Measurements from ENCODE around the gene MAML2.

The MAML2 gene

GRCh38 chr11:96072592-96072991 is 270.4 kb downstream of the MAML2 start:
- DNase-seq (ENCODE audit: low read depth in 3 of 3), result no peak

- DNase-seq (ENCODE audit: low read depth in 3 of 3), result no peak
These were observed 272.5 kb downstream of the MAML2 start for GRCh38 chr11:96070453-96070852.

DNA sequence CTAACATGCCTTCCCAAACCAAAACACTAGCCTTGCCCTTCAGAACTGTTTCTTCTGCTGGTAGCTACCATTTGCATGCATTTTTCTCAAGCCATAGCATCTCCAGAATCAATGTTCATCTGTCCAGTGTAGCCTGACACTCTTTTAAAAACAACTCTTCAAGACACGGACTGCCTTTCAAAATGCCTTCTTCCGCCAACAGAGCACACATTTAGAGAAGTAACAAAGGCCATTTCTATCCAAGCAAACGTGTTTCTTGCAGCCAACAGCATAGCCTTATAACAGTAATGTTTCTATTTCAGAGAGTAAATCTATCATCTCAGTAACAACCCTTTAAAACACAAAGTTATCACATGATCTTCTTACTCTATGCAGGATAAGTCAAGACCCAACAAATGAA is 275.8 kb downstream of the MAML2 start:
- no peak for DNase-seq (ENCODE audit: low read depth in 3 of 3)

DNA sequence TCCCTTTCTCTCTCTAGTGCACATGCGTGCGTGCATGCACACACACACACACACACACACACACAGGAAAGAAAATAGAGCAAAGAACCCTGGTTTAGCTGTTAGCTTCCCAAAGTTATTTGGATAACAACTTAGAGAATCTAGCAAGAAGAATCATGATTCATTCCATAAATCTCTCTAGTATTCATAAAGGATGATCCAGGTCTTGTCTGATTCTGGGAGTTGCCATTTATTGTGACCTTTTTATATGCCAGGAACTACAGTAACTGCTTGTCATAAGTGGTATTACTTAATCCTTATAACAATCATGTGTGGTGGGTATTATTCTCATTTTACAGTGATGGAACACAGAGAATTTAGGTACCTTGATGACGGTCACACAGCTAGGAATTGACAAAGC is 277.6 kb downstream of the MAML2 start:
- DNase-seq (ENCODE audit: low read depth in 3 of 3), result no peak

- DNase-seq (ENCODE audit: low read depth in 3 of 3), result no peak
These were observed 279.1 kb downstream of the MAML2 start for GRCh38 chr11:96063886-96064285.

DNA sequence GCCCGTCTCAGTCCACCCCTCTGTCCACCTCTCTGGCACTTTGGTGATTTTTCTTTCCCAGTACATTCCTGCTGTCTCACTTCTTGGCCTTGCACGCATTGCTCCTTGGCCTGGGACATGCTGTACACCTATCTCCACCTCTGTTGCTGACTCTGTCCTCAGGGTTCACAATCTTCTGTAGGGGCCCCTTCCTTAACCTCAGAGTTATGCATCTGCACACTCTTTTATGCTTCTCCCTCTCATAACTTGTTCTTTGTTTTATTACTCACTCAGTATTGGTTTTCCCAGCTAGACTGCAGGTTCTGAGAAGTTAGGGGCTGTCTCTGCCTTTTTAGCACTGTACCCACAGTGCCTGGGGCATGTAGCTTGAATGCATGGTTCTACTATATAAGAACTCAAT is 279.9 kb downstream of the MAML2 start:
- no peak for DNase-seq (ENCODE audit: low read depth in 3 of 3)

GRCh38 chr11:96062134-96062533 is 280.9 kb downstream of the MAML2 start:
- DNase-seq (ENCODE audit: low read depth in 3 of 3), result no peak

DNA sequence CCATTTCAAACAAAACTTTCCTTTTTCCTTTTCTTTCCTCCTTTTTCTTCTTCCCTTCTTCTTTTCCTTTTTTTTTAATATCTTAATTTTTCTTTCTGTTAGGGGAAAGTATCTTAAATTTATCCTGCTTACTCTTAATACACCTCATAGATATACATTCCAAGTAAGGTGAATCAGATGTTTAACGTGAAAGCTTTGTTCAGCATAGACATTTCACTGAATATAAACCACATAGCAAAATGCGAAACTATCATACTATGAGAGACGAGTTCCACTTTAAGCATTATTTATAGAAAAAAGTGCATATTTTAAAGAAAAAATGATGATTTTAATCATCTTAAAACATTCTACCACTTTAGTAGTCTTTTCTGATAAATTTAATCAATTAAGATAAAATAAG is 281.3 kb downstream of the MAML2 start:
- DNase-seq (ENCODE audit: low read depth in 3 of 3), result no peak

GRCh38 chr11:96061069-96061468 is 281.9 kb downstream of the MAML2 start:
- DNase-seq (ENCODE audit: low read depth in 3 of 3), result no peak

GRCh38 chr11:96057502-96057901 is 285.5 kb downstream of the MAML2 start:
- DNase-seq (ENCODE audit: low read depth in 3 of 3), result no peak

DNA sequence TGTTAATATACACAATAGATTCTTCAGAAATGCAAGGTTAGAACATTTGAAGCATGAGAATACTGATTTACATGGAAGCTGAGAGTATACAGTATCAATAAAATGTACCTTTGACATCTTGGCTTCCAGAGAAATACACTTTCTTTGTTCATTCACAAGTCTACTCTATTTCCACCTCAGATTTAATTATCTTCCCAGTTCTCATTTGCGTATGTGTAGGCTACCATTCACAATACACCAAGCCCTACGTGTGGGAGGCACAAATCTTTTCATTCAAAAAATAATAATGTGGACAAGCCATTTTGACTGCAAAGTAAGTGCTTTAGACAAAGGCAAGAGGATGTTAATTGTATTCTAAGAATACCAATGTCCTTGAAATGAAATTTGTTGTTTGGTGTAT is 286.4 kb downstream of the MAML2 start:
- no peak for DNase-seq (ENCODE audit: low read depth in 3 of 3)

GRCh38 chr11:96055706-96056387 is 287.1 kb downstream of the MAML2 start:
- peak in 1 of 3 experiments; percentile 39 for DNase-seq (ENCODE audit: low read depth in 3 of 3)

DNA sequence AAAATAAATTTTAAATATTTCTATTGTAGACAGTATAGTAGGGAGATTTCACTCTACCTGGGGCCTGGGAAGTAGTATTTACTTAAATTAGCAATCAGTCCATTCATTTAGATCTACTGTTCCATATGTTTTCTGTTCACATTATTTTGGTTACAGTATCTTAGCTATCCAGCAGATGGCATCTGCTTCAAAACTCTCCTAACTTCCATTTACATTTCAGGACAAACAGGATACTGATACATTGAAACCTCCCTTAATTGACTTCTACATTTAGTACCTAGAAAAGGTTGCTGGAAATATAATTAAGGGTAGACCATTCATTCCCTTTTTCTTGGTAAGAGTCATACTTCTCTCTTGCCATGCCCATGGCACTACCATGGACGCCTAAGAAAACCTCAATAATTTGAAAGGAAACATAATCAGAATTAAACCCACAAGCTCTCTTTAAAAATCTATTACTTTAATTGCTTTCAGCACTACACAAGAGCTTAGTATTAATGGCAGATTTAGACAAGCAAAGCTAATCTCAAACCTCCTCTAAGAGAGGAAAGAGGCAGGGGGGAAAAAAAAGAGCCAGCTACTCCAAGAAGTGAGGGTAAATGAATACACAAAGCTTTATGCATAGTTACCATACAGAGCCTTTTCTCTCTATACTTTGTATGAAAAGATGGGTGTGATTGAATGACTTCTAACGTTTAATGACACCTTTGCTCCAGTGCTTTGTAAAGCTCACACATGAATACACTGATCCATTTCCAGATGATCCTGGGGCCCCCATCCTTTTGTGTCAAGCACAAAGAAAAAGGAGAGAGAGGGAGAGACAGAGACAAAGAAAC is 287.9 kb downstream of the MAML2 start:
- DNase-seq (ENCODE audit: low read depth in 3 of 3), result no peak

DNA sequence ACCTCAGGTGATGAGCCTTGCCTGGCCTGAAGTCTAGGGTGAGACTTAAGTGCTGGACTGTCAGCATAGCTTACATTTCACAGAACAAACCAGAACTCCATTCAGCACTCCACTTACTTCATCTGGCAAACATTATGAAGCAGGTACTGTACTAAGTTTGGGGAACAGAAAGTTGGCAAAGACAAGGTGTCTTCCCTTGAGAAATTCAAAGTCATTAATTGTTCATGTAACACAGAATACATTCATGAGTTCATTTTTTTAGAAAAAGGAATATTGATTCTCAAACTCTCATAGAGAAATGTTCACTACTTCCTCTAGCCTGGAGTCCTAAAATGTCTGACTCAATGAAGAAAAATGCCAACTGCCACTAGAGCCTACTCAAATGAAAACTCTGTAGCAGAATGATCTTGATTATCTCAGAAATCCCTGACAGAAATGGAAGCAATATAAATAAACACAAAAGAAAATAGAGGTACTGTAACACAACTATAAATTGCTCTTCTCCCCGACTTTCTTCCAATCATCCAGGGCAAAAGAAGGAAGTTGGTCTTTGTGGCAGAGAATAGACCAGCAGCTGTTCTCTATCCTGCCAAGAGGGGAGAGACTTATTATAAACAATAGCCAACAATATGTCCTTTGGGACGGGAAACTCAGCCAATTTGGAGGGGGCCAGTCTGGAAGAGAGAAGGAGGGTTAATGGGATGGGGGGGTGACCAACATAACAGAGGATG is 289.9 kb downstream of the MAML2 start:
- DNase-seq (ENCODE audit: low read depth in 3 of 3), result no peak

- DNase-seq (ENCODE audit: low read depth in 3 of 3), result no peak
These were observed 291.2 kb downstream of the MAML2 start for GRCh38 chr11:96051820-96052219.

DNA sequence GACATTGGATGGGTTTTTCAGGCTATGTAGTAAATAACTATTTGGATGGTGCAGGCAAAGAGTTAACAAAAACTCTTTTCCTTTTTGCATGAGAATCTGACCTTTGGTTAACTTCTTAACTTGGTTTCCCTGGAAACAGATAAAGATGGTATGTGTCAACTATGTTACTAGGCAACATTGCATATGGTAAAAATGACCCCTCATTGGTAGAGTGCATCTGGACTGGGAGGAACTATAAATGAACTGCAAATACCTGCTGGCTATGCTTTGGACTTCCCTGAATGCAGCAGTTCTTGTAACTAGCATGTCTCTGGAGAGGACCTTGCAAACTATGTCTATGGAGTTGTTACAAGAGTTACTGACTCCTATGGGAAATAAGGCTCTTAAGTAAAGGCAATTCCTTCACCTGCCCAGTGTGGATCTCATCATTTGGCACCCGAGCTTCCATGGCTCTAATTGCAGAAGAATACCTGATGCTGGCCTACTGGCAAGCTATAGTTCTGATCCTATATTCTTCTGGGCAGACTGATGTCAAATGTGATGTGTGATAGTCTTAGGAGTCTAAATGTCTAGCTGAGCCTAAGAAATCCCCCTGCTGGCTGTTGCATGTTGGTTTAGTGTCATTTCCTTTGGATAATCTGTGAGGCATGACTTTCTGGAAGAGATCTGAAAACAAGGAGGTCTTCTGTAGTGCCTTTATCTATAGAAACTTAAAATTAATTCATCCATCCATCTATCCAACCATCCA is 292.4 kb downstream of the MAML2 start:
- DNase-seq (ENCODE audit: low read depth in 3 of 3), result no peak

DNA sequence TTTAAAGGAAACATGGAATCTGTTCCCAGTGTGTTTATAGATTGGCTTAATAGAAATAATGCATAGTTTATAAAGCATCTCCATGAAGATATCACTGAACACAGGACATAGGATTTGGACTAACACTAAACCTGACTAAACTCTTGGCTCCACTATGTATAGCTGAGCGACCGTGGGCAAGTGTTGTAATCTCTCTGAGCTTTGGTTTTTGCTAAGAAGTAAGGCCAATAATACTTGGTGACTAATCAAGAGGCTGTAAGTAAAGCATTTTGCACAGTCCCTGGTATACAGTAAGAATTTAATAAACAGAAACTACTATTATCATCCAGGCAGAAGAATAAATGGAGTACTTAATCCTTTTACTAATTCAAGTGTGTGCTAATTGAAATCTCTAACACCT is 293.6 kb downstream of the MAML2 start:
- DNase-seq (ENCODE audit: low read depth in 3 of 3), result no peak

- no peak for DNase-seq (ENCODE audit: low read depth in 3 of 3)
These were observed 297.2 kb downstream of the MAML2 start for GRCh38 chr11:96045622-96046456.

GRCh38 chr11:96044747-96045146 is 298.2 kb downstream of the MAML2 start:
- DNase-seq (ENCODE audit: low read depth in 3 of 3), result no peak

- DNase-seq (ENCODE audit: low read depth in 3 of 3), result no peak
These were observed 298.7 kb downstream of the MAML2 start for GRCh38 chr11:96044311-96044710.

GRCh38 chr11:96043291-96043690 is 299.7 kb downstream of the MAML2 start:
- DNase-seq (ENCODE audit: low read depth in 3 of 3), result no peak
